Measurements from ENCODE around the gene C1QTNF2.

C1QTNF2 gene

GRCh38 chr5:160366230-160366629, 4.2 kb downstream of the C1QTNF2 start:
- Histone ChIP-seq H3K79me2 (ENCODE audit: insufficient read depth, low read length) (no peaks in the 10 kb centered on the region), H3K4me1 (ENCODE audit: insufficient read depth, low read length, poor library complexity, severe bottlenecking) (no peaks in the 10 kb centered on the region), H3K9me3 (ENCODE audit: insufficient read depth, low read depth, low read length) (no peaks in the 10 kb centered on the region), H3K36me3 (ENCODE audit: insufficient read depth, low read length) (no peaks in the 10 kb centered on the region), H3F3A (ENCODE audit: low read depth) (no peaks in the 10 kb centered on the region), H2AFZ (ENCODE audit: low read length) (no peak overlapping the region), H3K4me3 (ENCODE audit: low read length, poor library complexity, severe bottlenecking) (no peak overlapping the region), H3K4me2 (ENCODE audit: low read depth, low read length, poor library complexity, severe bottlenecking) (no peak overlapping the region), H3K27me3 (ENCODE audit: insufficient read depth, low read length, poor library complexity, severe bottlenecking) (no peaks in the 10 kb centered on the region), H4K20me1 (ENCODE audit: insufficient read depth, low read length, poor library complexity, severe bottlenecking) (no peaks in the 10 kb centered on the region), H3K9ac (ENCODE audit: low read depth, low read length, poor library complexity, severe bottlenecking) (no peak overlapping the region), H3K9me2 (replicated peaks; ENCODE audit: low read depth, low read length) (no peaks in the 10 kb centered on the region)
- TF ChIP-seq EZH2phosphoT487 (IDR thresholded peaks at IDR 0.05; ENCODE audit: borderline replicate concordance) (no peak), CTCF (conservative IDR thresholded peaks at IDR 0.05; ENCODE audit: low read length) (no peak)

- Histone ChIP-seq H3K4me1 (ENCODE audit: insufficient read depth, low read length, poor library complexity, severe bottlenecking) (no peaks in the 10 kb centered on the region), H2AFZ (ENCODE audit: low read length) (no peak overlapping the region), H3K4me3 (ENCODE audit: low read length, poor library complexity, severe bottlenecking) (no peak overlapping the region), H3K9ac (ENCODE audit: low read depth, low read length, poor library complexity, severe bottlenecking) (no peak overlapping the region), H3K9me2 (replicated peaks; ENCODE audit: low read depth, low read length) (no peaks in the 10 kb centered on the region), H4K20me1 (ENCODE audit: insufficient read depth, low read length, poor library complexity, severe bottlenecking) (no peaks in the 10 kb centered on the region), H3F3A (ENCODE audit: low read depth) (no peaks in the 10 kb centered on the region), H3K79me2 (ENCODE audit: insufficient read depth, low read length) (no peaks in the 10 kb centered on the region), H3K4me2 (ENCODE audit: low read depth, low read length, poor library complexity, severe bottlenecking) (no peak overlapping the region), H3K9me3 (ENCODE audit: insufficient read depth, low read depth, low read length) (no peaks in the 10 kb centered on the region), H3K36me3 (ENCODE audit: insufficient read depth, low read length) (no peaks in the 10 kb centered on the region), H3K27me3 (ENCODE audit: insufficient read depth, low read length, poor library complexity, severe bottlenecking) (no peaks in the 10 kb centered on the region)
- TF ChIP-seq CTCF (conservative IDR thresholded peaks at IDR 0.05; ENCODE audit: low read length) (no peak), EZH2phosphoT487 (IDR thresholded peaks at IDR 0.05; ENCODE audit: borderline replicate concordance) (no peak)
These were observed 6.6 kb downstream of the C1QTNF2 start for GRCh38 chr5:160363660-160364395.

GRCh38 chr5:160363211-160363610, 7.2 kb downstream of the C1QTNF2 start:
- no peak for TF ChIP-seq EZH2phosphoT487 (IDR thresholded peaks at IDR 0.05; ENCODE audit: borderline replicate concordance)
- no peak for TF ChIP-seq CTCF (conservative IDR thresholded peaks at IDR 0.05; ENCODE audit: low read length)
- H3K4me3 ChIP-seq (ENCODE audit: low read length, poor library complexity, severe bottlenecking) = no peak overlapping the region
- no peaks in the 10 kb centered on the region for H3K79me2 ChIP-seq (ENCODE audit: insufficient read depth, low read length)
- H3F3A ChIP-seq (ENCODE audit: low read depth) = no peaks in the 10 kb centered on the region
- no peaks in the 10 kb centered on the region for H3K4me1 ChIP-seq (ENCODE audit: insufficient read depth, low read length, poor library complexity, severe bottlenecking)
- H3K9me2 ChIP-seq (replicated peaks; ENCODE audit: low read depth, low read length) = no peaks in the 10 kb centered on the region
- H3K9ac ChIP-seq (ENCODE audit: low read depth, low read length, poor library complexity, severe bottlenecking) = no peak overlapping the region
- H3K27me3 ChIP-seq (ENCODE audit: insufficient read depth, low read length, poor library complexity, severe bottlenecking) = no peaks in the 10 kb centered on the region
- no peak overlapping the region for H3K4me2 ChIP-seq (ENCODE audit: low read depth, low read length, poor library complexity, severe bottlenecking)
- H3K9me3 ChIP-seq (ENCODE audit: insufficient read depth, low read depth, low read length) = no peaks in the 10 kb centered on the region
- H3K36me3 ChIP-seq (ENCODE audit: insufficient read depth, low read length) = no peaks in the 10 kb centered on the region
- no peak overlapping the region for H2AFZ ChIP-seq (ENCODE audit: low read length)
- no peaks in the 10 kb centered on the region for H4K20me1 ChIP-seq (ENCODE audit: insufficient read depth, low read length, poor library complexity, severe bottlenecking)

Data from Loucy (cell line).